HG02943 (cell line): ENCODE measurements around the gene ZBTB40.
A peak's percentile ranks its signal among the peaks of the same experiment; 100 is the strongest.

Experiments used
- ATAC-seq: cut with Tn5 transposase; IDR thresholded peaks from one replicate; pipeline ENCODE4 v1.9.1; 2021; ENCODE audit warnings: mild to moderate bottlenecking, low read depth, moderate library complexity; ENCODE audit not compliant: unreplicated experiment

ZBTB40 gene, protein sequence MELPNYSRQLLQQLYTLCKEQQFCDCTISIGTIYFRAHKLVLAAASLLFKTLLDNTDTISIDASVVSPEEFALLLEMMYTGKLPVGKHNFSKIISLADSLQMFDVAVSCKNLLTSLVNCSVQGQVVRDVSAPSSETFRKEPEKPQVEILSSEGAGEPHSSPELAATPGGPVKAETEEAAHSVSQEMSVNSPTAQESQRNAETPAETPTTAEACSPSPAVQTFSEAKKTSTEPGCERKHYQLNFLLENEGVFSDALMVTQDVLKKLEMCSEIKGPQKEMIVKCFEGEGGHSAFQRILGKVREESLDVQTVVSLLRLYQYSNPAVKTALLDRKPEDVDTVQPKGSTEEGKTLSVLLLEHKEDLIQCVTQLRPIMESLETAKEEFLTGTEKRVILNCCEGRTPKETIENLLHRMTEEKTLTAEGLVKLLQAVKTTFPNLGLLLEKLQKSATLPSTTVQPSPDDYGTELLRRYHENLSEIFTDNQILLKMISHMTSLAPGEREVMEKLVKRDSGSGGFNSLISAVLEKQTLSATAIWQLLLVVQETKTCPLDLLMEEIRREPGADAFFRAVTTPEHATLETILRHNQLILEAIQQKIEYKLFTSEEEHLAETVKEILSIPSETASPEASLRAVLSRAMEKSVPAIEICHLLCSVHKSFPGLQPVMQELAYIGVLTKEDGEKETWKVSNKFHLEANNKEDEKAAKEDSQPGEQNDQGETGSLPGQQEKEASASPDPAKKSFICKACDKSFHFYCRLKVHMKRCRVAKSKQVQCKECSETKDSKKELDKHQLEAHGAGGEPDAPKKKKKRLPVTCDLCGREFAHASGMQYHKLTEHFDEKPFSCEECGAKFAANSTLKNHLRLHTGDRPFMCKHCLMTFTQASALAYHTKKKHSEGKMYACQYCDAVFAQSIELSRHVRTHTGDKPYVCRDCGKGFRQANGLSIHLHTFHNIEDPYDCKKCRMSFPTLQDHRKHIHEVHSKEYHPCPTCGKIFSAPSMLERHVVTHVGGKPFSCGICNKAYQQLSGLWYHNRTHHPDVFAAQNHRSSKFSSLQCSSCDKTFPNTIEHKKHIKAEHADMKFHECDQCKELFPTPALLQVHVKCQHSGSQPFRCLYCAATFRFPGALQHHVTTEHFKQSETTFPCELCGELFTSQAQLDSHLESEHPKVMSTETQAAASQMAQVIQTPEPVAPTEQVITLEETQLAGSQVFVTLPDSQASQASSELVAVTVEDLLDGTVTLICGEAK

DNA sequence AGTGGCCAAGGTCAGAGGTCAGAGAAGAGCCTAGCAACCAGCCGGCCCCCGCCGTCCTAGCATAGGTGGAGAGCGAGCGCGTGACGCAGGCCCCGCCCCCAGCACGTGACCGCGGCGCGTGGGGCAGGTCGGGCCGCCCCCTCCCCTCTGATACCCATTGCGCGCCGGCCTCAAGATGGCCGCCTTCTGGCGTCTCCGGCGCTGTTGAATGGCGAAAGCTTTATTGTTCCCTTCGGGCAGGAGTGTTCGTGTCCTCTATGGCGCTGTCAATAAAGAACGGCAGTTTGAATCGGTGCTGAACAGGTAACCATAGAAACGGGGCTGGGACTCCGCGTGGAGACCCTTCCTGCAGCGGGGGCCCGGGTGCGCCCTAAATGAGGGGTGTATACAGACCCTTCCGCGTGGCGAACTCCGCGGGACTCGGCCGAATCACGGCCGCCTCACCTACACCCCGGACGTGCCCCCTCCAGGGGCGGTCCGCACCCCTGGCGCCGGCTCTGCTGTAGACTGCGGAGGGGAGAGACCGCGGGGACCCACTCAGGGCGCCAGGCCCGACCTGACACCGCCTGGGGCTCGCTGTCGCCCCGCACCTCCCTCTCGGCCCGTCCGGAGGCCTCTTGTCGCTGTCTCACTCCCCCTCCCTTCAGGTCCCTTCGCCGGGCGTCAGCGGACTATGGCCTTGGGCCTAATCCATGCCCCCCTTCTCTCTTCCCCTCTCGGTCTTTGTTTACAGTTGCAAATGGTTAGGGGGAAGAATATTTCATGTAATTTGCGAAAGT lies at the start of gene ZBTB40:
TSS of gene ZBTB40 (plus strand) at position 150 of the 779 bp plus-strand sequence. CDS start 38,098 bp downstream, outside the sequence.
- ATAC-seq, result peak; percentile 75

GRCh38 chr1:22402356-22403053 lies 49.1 kb upstream of the ZBTB40 start:
- ATAC-seq, result no peak

DNA sequence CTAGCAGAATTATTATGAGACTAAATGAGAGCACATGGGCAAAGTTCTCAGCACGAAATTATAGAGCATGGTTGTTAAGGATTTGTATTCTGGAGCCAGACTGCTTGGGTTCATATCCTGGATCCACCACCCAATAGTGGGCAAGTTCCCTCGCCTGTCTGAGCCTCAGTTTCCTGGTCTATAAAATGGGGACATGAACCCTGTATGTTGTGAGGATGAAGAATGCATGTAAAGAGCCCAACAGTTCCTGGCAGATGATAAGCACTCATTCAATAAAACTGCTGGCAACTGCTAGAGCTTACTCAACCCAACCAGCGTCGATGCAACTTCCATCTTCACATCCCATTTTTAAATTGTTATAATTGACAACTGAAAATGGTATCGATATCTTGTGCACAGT lies 47.2 kb upstream of the ZBTB40 start:
- no peak for ATAC-seq

GRCh38 chr1:22406722-22407495 lies 44.7 kb upstream of the ZBTB40 start:
- no peak for ATAC-seq

GRCh38 chr1:22408230-22408629 lies 43.4 kb upstream of the ZBTB40 start:
- no peak for ATAC-seq

- ATAC-seq, result no peak
Measured at GRCh38 chr1:22410401-22410800, 41.2 kb upstream of the ZBTB40 start.

GRCh38 chr1:22410928-22411495 lies 40.6 kb upstream of the ZBTB40 start:
- no peak for ATAC-seq

GRCh38 chr1:22411589-22411988 lies 40.1 kb upstream of the ZBTB40 start:
- ATAC-seq, result no peak

DNA sequence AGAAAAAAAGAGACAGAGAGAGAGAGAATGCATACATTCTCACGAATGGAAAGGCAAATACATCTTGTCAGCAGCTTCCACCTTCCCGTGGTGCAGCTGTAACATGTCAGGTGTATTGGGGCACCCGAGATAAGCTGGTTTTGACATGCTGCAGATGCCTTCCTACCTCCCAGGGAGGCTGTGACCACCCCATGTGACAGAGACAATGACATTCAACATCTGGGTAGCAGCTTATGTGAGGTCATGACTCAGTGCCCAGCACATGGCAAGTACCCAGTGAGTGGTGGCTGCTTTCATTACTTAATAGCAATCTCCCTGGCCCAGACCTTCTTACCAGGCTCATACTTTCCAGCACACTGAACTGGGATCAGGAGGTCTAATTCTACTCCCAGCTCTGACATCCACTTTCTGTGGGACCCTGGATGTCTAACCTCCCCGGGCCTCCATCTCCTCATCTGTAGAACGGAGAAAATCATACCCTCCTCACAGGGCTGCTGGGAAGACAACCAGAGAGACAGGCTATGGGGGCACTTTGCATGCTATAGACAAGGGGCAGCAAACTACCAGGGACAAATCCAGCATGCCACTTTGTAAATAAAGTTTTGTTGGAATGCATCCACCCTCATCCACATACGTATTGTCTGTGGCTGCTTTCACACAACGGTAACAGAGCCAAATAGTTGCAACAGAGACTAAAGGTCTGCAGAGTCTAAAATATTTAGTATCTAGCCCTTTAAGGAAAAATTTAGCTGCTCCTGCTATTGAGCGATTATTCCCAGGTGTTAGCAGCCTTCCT lies 38.5 kb upstream of the ZBTB40 start:
- no peak for ATAC-seq

- no peak for ATAC-seq
Measured at GRCh38 chr1:22413799-22414198, 37.9 kb upstream of the ZBTB40 start.

- no peak for ATAC-seq
Measured at GRCh38 chr1:22414244-22414751, 37.4 kb upstream of the ZBTB40 start.

GRCh38 chr1:22415489-22415888 lies 36.2 kb upstream of the ZBTB40 start:
- no peak for ATAC-seq

DNA sequence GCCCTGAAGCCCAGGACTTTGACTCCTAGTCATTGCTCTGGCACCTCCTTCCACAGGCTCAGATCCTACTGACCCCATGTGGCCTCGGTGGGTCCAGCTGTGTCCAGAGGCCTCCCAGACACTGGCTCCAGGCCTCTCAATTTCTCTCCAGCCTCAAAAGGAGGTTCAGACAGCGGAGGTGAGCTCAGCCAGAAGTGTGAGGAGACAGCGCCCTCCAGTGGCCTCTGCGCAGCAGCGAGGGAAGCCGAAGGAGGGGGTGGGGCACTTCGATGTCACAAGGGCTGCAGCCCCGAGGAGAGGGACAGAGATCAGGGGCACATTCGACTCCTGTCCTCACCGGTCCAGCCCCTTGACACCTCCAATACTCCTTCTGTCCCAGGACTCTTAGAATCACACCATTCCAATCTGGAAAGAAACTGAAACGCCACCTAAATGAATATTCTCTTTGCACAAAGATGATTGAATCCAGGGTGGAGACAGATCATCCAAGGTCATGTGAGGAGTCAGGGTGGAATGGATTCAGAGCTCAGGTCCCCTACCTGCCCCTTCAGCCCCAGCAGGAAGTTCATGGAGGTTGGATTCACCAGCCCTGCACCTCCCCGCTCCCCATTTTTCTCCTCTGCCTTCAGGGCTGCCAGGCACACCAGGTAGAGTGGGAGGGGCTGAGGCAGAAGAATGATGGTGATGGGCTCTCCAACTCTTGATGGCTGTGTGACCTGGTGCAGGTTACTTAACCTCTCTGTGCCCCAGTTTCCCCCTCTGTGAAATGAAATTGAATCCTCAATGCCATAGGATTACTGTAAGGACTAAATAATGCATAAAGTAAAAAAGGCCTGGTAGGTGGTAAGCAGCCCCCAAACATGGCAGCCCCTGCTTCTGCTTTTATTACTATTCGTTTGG lies 34.8 kb upstream of the ZBTB40 start:
- ATAC-seq, result no peak

- ATAC-seq, result no peak
Measured at GRCh38 chr1:22417466-22417865, 34.2 kb upstream of the ZBTB40 start.

- no peak for ATAC-seq
Measured at GRCh38 chr1:22418312-22418711, 33.3 kb upstream of the ZBTB40 start.

DNA sequence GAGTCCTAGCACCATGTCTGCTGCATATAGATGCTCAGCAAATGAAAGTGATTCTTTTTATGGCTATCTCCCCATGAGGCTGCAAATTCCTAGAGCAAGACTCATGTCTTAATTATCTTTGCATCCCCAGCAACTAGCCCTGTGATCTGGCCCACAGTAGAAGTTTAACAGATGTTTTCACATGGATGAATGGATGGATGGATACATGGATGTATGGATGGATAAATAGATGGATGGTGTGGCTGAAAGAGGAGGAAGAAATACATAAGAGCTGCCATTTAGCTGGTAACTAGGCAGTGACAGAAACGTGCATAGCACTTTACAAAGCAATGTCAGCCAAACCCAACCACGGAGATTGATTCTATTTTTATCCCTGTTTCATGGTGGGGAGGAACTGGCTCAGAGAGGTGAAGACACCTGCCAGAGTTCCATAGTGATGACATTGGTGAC lies 32.7 kb upstream of the ZBTB40 start:
- ATAC-seq, result no peak
